Measurements from ENCODE around the gene BNIP2.
"Not testable (repeated sequence)": the region's sequence is repeated elsewhere in the genome, so short reads cannot be mapped to it uniquely, and the experiment has no call there.

Gene BNIP2

GRCh38 chr15:59687836-59688235, 1.3 kb downstream of the BNIP2 start:
- no peak for DNase-seq

GRCh38 chr15:59686389-59686788, 2.7 kb downstream of the BNIP2 start:
- DNase-seq: no peak

GRCh38 chr15:59685737-59686297, 3.3 kb downstream of the BNIP2 start:
- no peak for DNase-seq

- no peak for DNase-seq
Observed at GRCh38 chr15:59680870-59681269, 8.2 kb downstream of the BNIP2 start.

GRCh38 chr15:59680346-59680745, 8.8 kb downstream of the BNIP2 start:
- no peak for DNase-seq

GRCh38 chr15:59678620-59679019, 10.5 kb downstream of the BNIP2 start:
- no peak for DNase-seq

GRCh38 chr15:59678172-59678571, 10.9 kb downstream of the BNIP2 start:
- DNase-seq: no peak

- no peak for DNase-seq
Observed at GRCh38 chr15:59676565-59676964, 12.6 kb downstream of the BNIP2 start.

- no peak for DNase-seq
Observed at GRCh38 chr15:59674361-59674877, 14.7 kb downstream of the BNIP2 start.

GRCh38 chr15:59668556-59668955, 20.6 kb downstream of the BNIP2 start:
- no peak for DNase-seq

- DNase-seq: no peak
Observed at GRCh38 chr15:59662260-59662659, 26.9 kb downstream of the BNIP2 start.

GRCh38 chr15:59659366-59659765, 29.8 kb downstream of the BNIP2 start:
- DNase-seq: no peak

- DNase-seq: no peak
Observed at GRCh38 chr15:59657635-59658125, 31.4 kb downstream of the BNIP2 start.

- DNase-seq: peak; percentile 92
Observed at GRCh38 chr15:59656897-59657634, 32.1 kb downstream of the BNIP2 start, which contains the start of gene GTF2A2. GTF2A2 (minus strand) TSS chr15:59657515; CDS start chr15:59652277, 5,238 bp downstream.

GRCh38 chr15:59654046-59654445, 35.1 kb downstream of the BNIP2 start:
- DNase-seq: no peak

- no peak for DNase-seq
Observed at GRCh38 chr15:59649603-59650002, 39.5 kb downstream of the BNIP2 start.

- no peak for DNase-seq
Observed at GRCh38 chr15:59647085-59647484, 42.0 kb downstream of the BNIP2 start.

GRCh38 chr15:59646277-59646676, 42.8 kb downstream of the BNIP2 start:
- no peak for DNase-seq

GRCh38 chr15:59645812-59646211, 43.3 kb downstream of the BNIP2 start:
- DNase-seq: not testable (repeated sequence)

- no peak for DNase-seq
Observed at GRCh38 chr15:59644756-59645155, 44.4 kb downstream of the BNIP2 start.

GRCh38 chr15:59642351-59642750, 46.8 kb downstream of the BNIP2 start:
- DNase-seq: no peak

- not testable (repeated sequence) for DNase-seq
Observed at GRCh38 chr15:59637507-59637906, 51.6 kb downstream of the BNIP2 start.

GRCh38 chr15:59636184-59636583, 52.9 kb downstream of the BNIP2 start:
- DNase-seq: no peak

- no peak for DNase-seq
Observed at GRCh38 chr15:59632714-59633113, 56.4 kb downstream of the BNIP2 start.

Measured in activated naive CD4-positive, alpha-beta T cell treated with anti-CD3 and anti-CD28 coated beads, Interleukin-2, amount 50 U/mL, for 16 hours (primary cell).